ENCODE data around the gene STXBP2. TPM values are rescaled to one million over a fixed set of nuclear protein-coding genes. Genes with fewer than 3 reads are reported as not detected.

Gene STXBP2
- total RNA-seq, 1 donor = 187 TPM

DNA sequence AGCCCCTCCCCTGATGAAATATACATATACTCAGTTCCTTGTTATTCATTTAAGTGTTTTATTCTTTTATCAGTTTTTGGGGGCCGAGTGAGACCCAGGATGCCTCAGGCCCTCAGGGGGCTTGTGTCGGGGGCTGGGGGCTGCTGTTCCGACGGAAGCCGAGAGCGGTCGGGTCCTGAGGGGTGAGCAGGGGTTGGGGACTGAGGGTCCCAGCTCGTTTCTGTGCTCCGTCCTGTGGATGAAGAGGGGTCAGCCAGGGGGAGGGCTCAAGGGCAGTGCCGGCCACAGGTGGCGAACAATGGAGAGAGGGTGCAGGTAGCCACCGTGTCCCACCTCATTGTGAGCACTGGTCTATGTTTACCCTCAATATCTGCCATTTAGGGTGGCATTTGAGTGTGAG is 5.3 kb upstream of the STXBP2 start:
- no peak for DNase-seq (ENCODE audit: low read depth in 2 of 3, low spot score in 2 of 3)

DNA sequence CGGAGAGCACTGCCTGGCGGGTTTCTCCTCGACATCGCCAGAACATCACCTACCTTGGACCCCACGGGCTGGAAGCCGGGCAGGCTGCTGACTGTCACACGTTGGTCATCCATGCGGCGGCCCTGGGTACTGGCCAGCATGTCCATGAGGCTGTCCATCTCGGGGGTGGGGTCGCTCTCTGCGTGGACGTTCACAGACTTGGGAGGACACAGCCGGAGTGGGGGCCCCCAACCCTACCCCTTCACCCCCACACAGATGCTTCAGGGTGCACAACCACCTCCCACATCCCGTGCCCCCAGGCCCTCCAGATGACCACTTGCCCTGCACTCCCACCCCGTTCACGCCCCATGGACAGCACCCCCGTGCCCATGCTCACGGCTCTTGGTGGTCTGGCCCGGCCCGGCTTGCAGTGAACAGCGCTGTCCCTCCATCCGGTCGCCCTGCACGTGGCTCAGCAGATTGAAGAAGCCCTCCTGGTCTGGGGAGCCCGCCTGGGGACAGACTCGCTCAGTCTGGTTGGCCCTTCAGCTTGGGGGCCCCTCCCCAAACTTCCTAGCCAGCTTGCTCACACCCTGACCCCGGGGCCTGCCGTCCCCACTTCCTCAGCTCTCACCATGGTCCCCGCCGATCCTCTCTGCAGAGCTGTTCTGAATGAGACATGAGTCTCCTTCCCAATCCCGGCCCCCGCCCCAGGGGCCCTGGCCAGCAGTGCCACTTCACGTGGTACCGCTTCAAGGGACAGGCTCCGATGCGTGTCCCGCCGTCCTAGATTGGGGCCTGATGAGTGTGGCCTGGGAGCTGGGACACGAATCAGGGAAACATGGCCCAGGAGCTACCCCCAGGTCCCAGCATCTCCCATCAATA is 4.3 kb upstream of the STXBP2 start:
- DNase-seq (ENCODE audit: low read depth in 2 of 3, low spot score in 2 of 3) = no peak

DNA sequence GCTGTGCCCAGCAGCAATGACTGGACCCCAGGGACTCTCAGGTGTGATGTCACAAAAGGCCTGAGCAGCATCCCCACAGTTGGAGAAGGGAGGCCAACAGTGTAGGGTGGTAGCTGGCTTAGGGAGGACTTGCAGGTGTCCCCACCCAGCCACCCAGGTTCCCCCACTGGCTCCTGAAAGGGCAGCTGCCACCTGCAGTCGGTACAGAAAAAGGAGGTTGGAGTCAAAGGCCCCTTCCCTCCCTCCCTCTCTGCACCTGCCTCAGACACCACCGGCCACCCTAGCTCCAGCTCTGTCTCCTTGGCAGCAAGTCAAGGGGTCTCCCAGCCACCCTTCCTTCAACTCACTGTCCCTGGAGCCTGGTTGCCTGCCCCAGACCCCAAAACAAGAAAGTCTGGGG is 3.2 kb upstream of the STXBP2 start, which contains the start of gene PCP2:
PCP2 (minus strand) TSS at position 22 of the 400 bp plus-strand sequence. CDS start 262 bp downstream, outside the sequence.
- DNase-seq (ENCODE audit: low read depth in 2 of 3, low spot score in 2 of 3) = no peak

DNA sequence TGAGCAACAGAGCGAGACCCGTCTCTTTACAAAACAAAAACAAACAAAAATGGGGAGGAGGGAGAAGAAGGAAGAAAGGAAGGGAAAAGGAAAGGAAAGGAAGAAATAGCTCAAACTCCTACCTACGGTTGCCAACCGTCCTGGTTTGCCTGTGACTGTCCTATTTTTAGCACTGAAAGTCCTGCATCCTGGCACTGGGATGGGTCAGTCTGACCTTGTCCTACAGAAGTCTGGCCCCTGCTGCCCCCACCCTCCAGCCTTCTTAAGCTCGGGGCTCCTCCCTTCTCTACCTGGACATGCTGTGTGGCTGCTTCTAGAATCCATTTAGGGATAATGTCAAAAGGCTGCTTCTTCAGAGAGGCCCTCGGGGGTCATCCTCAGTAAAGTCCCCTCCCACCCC is 1.2 kb upstream of the STXBP2 start:
- no peak for DNase-seq (ENCODE audit: low read depth in 2 of 3, low spot score in 2 of 3)

DNA sequence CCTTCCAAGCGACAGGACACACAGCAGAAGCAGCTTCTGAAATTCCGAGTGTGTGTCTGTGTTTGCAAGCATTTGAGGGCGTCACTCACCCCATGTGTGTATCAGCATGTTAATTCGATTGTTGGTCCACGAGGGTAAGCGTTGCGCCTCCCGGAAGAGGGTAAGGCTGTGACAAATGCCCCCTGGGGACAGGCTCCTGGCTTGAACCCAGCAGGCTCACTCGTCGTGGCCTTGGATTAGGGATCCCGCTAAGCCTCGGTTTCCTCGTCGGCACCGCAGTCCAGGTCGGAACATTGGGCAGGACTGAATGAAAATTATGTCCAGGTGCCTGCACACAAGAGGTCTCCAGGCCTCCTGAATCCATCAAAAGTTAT is 606 bp upstream of the STXBP2 start:
- no peak for DNase-seq (ENCODE audit: low read depth in 2 of 3, low spot score in 2 of 3)

DNA sequence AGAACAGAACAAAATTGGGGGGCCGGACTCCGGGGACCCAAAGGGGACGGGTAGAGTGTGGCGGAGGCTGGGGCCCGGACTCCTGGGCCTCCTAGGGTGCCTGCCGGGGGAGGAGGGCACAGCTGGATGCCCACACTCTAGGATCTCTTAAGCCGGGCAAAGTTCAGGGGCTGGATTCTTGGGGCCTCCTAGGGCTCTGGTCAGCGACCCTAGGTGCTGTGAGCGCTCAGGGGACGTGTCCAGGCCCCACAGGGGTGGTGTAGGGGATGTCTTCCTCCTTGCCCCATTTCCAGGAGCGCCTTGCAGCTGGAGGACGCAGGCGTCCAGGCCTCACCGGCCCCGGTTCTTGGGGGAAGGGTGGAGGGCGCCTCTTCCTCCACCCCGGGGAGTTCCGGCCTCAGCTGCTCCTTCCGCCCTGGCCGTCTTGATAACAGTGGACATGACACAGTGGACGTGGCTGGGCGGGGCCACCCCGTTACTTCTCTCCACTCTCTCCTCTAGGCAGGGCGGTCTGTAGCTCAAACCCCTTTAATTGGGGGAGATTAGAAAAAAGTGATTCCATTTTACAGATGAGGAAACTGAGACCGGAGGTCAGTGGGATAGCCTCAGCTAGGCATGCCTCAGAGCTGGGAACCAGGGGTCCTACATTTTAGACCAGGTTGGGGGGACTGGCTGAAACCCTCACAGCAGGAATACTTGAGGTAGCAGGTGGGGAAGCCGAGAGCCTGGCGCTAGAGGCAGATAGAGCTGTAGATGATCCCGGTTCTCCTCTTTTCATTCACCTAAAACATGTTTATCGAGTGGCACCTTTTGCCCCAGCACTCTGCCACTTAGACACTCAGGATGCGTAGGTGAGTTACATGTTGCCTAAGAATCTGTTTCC is 705 bp downstream of the STXBP2 start:
- peak in 2 of 3 donors; percentile 27 to 28 for DNase-seq (ENCODE audit: low read depth in 2 of 3, low spot score in 2 of 3)

DNA sequence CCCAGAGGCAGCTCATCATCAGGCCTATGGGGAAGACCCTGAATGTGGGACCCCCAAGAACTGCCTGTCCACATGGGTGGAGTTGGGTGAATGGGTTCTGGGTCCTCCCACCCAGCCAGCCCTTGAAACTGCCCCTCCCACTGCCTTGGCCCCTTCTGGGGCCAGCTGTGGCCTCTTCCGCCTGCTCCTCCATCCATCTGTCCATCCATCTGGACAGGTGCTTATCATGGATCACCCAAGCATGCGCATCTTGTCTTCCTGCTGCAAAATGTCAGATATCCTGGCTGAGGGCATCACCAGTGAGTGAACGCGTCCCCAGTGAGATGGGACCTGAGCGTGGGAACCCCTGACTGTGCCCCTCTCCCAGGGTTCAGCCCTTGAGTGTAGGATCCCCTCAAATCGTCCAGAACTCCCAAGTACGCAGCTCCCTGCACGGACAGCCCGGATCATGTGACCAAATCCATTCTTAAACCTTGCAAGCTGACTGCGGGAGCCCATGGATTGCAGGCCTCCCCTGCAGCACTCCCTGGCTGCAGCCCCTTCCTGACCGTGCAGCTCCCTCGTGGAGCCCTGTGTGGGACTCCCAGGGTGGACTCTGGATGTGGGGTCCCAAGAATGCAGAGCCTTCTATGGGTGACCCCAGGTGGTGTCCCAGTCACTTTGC is 2.0 kb downstream of the STXBP2 start:
- DNase-seq (ENCODE audit: low read depth in 2 of 3, low spot score in 2 of 3) = no peak

DNA sequence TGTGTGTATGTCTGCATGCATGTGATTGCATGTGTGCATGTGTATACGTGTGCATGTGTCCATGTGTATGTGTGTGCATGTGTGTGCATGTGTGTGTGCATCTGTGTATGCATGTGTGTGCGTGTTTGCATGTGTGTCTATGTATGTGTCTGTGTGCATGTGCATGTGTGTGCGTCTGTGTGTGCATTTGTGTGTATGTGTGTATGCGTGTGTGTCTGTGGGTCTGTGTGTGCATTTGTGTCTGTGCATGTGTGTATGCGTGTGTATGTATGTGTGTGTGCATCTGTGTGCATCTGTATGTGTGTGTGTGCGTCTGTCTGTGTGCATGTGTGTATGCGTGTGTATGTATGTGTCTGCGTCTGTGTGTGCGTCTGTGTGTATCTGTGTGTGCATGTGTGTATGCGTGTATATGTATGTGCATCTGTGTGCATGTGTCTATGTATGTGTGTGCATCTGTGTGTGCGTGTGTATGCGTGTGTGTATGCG is 3.0 kb downstream of the STXBP2 start:
- DNase-seq (ENCODE audit: low read depth in 2 of 3, low spot score in 2 of 3) = no peak

DNA sequence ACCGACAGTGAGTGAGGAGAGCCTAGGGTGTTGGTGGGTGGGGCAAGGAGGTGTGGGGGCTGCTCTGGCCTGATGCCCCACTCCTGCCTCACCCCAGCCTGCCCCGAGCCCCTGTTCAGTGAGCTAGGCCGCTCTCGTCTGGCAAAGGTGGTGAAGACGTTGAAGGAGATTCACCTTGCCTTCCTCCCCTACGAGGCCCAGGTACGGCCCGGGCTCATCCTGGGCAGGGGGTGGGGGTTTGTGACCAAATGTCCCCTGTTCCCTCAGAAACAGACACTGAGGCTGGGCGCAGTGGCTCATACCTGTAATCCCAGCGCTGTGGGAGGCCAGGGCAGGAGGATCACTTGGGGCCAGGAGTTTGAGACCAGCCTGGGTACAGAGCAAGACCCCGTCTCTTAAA is 3.9 kb downstream of the STXBP2 start:
- no peak for DNase-seq (ENCODE audit: low read depth in 2 of 3, low spot score in 2 of 3)

DNA sequence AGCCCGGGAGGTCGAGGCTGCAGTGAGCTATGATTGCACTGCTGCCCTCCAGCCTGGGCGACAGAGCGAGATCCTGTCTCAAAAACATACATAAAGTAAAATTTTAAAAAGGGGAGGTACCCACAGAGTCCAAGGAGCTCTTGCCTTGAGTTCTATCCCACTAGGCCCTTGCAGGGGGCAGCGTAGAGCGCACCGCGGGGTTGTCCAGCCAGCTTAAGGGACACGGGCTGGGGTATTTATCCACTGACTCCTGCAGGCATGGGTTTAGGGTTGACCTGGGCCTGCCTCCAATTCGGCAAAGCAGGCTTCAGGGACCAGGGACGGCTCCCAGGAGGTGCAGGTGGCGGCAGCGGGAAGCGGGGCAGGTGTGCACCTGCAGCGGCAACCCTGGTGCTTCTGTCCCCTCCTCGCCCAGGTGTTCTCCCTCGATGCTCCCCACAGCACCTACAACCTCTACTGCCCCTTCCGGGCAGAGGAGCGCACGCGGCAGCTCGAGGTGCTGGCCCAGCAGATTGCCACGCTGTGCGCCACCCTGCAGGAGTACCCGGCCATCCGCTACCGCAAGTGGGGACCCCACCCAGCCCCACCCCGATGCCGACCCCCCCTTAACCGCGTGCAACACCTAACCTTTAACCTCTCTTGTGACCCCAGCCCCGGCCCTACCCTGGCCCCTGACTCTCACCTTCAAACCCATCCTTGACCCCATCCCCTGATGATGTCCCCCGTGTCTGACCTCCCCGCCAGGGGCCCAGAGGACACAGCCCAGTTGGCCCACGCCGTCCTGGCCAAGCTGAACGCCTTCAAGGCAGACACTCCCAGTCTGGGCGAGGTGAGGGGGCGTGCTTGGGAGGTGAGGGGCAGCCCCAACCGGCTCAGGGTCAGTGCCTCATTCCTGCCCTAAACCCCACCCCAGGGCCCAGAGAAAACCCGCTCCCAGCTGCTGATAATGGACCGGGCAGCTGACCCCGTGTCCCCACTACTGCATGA is 4.7 kb downstream of the STXBP2 start:
- no peak for DNase-seq (ENCODE audit: low read depth in 2 of 3, low spot score in 2 of 3)

DNA sequence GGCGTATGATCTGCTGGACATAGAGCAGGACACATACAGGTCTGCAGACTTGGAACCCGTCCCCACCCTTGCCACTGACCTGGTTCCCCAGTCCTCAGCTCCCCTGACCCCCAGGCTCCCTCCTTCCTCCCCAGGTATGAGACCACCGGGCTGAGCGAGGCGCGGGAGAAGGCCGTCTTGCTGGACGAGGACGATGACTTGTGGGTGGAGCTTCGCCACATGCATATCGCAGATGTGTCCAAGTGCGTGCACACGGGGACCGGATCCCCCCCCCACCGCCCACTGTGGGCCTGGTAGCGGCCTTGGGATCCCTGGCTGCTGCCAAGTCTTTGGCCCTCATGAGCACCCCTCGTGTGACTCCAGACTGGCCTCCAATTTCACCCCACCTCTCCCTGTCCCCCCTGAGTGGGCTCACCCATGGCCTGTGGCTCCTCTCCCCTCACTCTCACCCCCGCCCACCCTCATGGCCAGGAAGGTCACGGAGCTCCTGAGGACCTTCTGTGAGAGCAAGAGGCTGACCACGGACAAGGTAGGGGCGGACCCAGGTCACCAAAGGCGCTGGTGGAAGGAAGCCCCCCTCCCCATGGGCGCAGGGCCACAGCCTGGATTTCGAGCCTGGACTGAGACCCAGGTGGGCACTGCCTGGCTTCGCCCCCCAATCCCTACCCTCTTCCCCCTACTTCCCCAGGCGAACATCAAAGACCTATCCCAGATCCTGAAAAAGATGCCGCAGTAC is 5.6 kb downstream of the STXBP2 start:
- DNase-seq (ENCODE audit: low read depth in 2 of 3, low spot score in 2 of 3) = no peak

DNA sequence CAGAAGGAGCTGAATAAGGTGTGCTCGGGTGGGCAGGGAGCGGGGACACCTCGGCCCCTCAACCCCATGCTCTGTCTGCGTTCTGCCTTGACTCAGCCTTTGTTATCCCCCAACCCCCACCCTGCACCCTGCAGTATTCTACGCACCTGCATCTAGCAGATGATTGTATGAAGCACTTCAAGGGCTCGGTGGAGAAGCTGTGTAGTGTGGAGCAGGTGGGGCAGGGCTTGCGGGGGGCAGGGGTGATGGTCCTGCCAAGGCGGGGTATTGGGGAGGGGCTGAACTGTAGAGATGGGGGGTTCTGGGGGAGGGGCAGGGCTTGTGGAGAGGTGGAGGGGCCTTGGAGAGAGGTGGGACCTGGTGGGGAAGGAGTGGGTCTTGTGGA is 6.1 kb downstream of the STXBP2 start:
- no peak for DNase-seq (ENCODE audit: low read depth in 2 of 3, low spot score in 2 of 3)

DNA sequence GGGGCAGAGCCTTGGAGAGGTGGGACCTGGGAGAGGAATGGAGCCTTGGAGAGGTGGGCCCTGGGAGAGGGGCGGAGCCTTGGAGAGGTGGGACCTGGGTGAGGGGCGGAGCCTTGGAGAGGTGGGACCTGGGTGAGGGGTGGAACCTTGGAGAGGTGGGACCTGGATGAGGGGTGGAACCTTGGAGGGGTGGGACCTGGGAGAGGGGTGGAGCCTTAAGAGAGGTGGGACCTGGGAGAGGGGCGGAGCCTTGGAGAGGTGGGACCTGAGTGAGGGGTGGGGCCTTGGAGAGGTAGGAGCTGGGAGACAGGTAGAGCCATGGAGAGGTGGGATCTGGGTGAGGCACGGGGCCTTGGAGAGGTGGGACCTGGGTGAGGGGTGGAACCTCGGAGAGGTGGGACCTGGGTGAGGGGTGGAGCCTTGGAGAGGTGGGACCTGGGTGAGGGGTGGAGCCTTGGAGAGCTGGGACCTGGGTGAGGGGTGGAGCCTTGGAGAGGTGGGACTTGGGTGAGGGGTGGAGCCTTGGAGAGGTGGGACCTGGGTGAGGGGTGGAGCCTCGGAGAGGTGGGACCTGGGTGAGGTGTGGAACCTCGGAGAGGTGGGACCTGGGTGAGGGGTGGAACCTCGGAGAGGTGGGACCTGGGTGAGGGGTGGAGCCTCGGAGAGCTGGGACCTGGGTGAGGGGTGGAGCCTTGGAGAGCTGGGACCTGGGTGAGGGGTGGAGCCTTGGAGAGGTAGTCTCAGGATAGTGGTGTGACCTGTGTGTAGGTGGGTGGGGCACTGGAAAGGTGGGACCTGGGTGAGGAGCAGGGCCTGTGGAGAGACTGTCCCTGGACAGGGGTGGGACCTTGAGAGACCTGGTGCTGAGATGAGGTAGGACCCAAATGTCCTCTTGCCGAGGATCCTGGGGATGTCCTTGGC is 7.0 kb downstream of the STXBP2 start:
- DNase-seq (ENCODE audit: low read depth in 2 of 3, low spot score in 2 of 3) = peak in 2 of 3 donors; percentile 26 to 54

DNA sequence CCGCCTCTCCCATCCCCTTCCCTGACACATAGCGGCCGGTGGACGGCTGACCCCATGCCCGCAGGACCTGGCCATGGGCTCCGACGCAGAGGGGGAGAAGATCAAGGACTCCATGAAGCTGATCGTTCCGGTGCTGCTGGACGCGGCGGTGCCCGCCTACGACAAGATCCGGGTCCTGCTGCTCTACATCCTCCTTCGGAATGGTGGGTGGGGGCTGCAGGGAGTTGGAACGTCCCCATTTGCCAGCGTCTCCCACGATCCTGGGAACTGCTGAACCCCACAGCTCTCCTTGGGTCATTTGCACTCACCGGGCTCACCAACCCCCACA is 7.6 kb downstream of the STXBP2 start:
- no peak for DNase-seq (ENCODE audit: low read depth in 2 of 3, low spot score in 2 of 3)

DNA sequence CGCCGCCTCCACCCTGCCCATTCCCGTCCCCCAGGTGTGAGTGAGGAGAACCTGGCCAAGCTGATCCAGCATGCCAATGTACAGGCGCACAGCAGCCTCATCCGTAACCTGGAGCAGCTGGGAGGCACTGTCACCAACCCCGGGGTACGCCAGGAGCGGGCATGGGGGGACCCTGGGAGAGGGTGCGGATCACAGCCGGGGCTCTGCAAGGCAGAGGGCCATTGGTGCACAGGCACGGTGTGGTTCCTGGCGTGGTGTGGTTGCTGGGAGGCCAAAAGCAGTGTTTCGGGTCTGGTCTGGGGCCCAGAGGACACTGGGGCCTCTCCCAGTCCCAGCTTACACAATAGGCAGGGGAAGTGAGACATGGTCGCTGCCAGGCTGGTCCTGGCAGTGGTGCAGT is 8.3 kb downstream of the STXBP2 start:
- DNase-seq (ENCODE audit: low read depth in 2 of 3, low spot score in 2 of 3) = no peak

DNA sequence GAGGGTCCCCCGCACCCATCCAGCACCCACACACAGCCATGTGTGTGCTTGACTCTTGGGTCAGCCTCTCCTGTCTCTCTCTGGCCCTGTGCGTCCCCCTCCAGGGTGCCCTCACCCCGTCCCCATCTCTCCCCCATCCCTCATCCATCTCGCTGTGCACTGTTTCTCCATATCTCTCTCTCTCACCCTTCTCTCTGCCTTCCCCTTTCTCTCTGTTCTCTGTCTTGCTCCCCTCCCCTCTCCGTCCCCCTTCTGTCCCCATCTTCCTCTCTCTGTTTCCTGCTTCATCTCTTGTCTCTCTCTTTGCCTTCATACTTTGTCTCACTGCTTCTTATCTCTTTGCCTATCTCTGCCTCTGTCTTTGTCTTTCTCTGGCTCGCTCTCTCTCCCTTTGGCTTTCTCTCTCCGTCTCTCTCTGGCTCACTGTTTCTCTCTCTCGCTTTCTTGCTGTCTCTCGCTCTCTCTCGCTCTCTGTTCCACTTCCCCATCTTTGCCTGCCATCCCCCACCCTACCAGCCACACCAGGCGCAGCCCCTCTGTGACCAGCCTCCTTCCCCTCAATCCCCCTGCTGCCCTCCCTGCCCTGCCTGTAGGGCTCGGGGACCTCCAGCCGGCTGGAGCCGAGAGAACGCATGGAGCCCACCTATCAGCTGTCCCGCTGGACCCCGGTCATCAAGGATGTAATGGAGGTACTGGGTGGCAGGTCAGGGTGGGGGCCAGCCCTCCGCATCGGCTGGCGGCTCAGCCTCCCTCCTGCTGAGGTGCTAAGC is 8.9 kb downstream of the STXBP2 start:
- no peak for DNase-seq (ENCODE audit: low read depth in 2 of 3, low spot score in 2 of 3)

DNA sequence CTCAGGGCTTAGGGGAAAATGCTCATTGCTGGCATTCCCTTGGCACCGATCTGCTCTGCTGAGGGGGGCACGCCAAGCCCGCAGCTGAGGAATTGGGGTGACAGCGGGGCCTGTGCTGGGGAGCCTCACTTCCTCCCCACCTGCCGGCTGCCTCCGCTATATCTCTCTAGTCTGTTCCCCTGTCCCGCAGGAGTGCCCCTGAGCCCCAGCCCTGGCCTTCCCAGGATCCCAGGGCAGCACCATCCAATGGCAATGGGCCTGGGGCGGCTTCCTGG is 9.5 kb downstream of the STXBP2 start:
- DNase-seq (ENCODE audit: low read depth in 2 of 3, low spot score in 2 of 3) = no peak

DNA sequence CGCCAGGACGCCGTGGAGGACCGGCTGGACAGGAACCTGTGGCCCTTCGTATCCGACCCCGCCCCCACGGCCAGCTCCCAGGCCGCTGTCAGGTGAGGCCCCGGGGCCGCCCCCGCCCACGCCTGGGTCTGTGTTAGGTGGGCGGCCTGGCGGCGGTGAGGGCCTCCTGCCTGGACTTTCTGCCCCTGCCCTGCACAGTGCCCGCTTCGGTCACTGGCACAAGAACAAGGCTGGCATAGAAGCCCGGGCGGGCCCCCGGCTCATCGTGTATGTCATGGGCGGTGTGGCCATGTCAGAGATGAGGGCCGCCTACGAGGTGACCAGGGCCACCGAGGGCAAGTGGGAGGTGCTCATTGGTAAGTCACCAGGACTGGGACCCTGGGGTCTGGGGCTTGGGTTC is 10.2 kb downstream of the STXBP2 start:
- no peak for DNase-seq (ENCODE audit: low read depth in 2 of 3, low spot score in 2 of 3)

All from hematopoietic multipotent progenitor cell (in vitro differentiated cells).